K562 (cell line): Measurements from ENCODE around the gene DTNB. TPM values are rescaled to one million over a fixed set of nuclear protein-coding genes. Genes with fewer than 3 reads are reported as not detected.

Source experiments
- ATAC-seq: fragments of 200-7000 bp; cut with Tn5 transposase; 3 replicates; pipeline ENCODE4 v1.9.1; 2020; ENCODE audit warnings: moderate library complexity
- BruUV-seq: library from RNA; stranded (reverse); fragments of 400-500 nt; replicated peaks from 2 replicates; lab custom pipeline; 2021; lab: Mats Ljungman, UMichigan
- CTCF ChIA-PET: fragments of 300-600 bp; formaldehyde crosslinking; extraction: SDS; loops from one replicate; lab custom pipeline; 2021; ENCODE audit warnings: low intra/inter-chr PET ratio; lab: Yijun Ruan, JAX
- POLR2A ChIA-PET: fragments of 300-600, 350-650 bp; sonication (Branson Sonifier 250); formaldehyde crosslinking; extraction: SDS; loops from one replicate; lab custom pipeline; 2021; ENCODE audit warnings: antibody characterized with exemption, inconsistent platforms; lab: Yijun Ruan, JAX
- DNase-seq, 4 experiments: peaks; one replicate each; pipeline versions ENCODE4 v3.0.0 to v3.0.0-alpha.2; 2011 to 2018; ENCODE audit warnings: low spot score in 3 of 4, mixed read lengths in 3 of 4; ENCODE audit errors: extremely low read depth in 1 of 4
- FAIRE-seq: peaks from 2 replicates; lab custom pipeline; 2011; peaks lifted over from hg19 to GRCh38; lab: Jason Lieb, UNC
- H2AFZ ChIP-seq: 2 replicates; pipeline ENCODE4 v1.6.0; 2011; ENCODE audit warnings: low read depth, low read length, control low read depth, inconsistent platforms
- H3K27ac ChIP-seq: fragments of 200-600 bp; 3 replicates; pipeline ENCODE4 v1.8.0; 2011; ENCODE audit warnings: low read depth, mild to moderate bottlenecking, control low read depth, inconsistent platforms, low read length, moderate library complexity, mixed read lengths; ENCODE audit errors: extremely low read depth
- H3K27me3 ChIP-seq, 2 experiments: fragments of 300-600 bp in 1 of 2; 2 replicates in 1 of 2; 3 replicates in 1 of 2; pipeline versions ENCODE4 v1.6.0 to v1.8.0; 2011; ENCODE audit warnings: inconsistent platforms in 2 of 2, low read length in 2 of 2, mild to moderate bottlenecking in 1 of 2, mixed read lengths in 1 of 2, moderate library complexity in 1 of 2; ENCODE audit not compliant: control insufficient read depth in 2 of 2, insufficient read depth in 2 of 2
- H3K36me3 ChIP-seq: fragments of 300-600 bp; 3 replicates; pipeline ENCODE4 v1.8.0; 2011; ENCODE audit warnings: mild to moderate bottlenecking, low read length, inconsistent platforms; ENCODE audit not compliant: control insufficient read depth, insufficient read depth
- H3K4me1 ChIP-seq, 2 experiments: fragments of 200-600 bp in 1 of 2; replicated peaks in 1 of 2; 2 replicates in 1 of 2; 3 replicates in 1 of 2; pipeline versions ENCODE4 v1.5.1 to v1.8.0; 2011; ENCODE audit warnings: inconsistent platforms in 2 of 2, low read length in 2 of 2, mild to moderate bottlenecking in 1 of 2, mixed read lengths in 1 of 2, moderate library complexity in 1 of 2; ENCODE audit not compliant: control insufficient read depth in 2 of 2, insufficient read depth in 2 of 2
- H3K4me2 ChIP-seq: 2 replicates; pipeline ENCODE4 v1.6.1; 2011; ENCODE audit warnings: low read length, control low read depth, inconsistent platforms, mixed read lengths; ENCODE audit not compliant: insufficient read depth
- H3K4me3 ChIP-seq: fragments of 200-600 bp; sonication (generic), shearing (Covaris generic); 2 replicates; pipeline ENCODE4 v1.5.1; 2016; ENCODE audit warnings: control low read depth, inconsistent platforms
- H3K79me2 ChIP-seq: fragments of 200-600 bp; 3 replicates; pipeline ENCODE4 v1.8.0; 2011; ENCODE audit warnings: low read length, inconsistent platforms; ENCODE audit not compliant: control insufficient read depth, insufficient read depth
- H3K9ac ChIP-seq, 2 experiments: 2 replicates each; pipeline versions ENCODE4 v1.6.0 to v1.6.1; 2011; ENCODE audit warnings: low read depth in 2 of 2, low read length in 2 of 2, control low read depth in 1 of 2, inconsistent platforms in 1 of 2, mild to moderate bottlenecking in 1 of 2, mixed read lengths in 1 of 2; ENCODE audit not compliant: insufficient read depth in 1 of 2
- H3K9me1 ChIP-seq: one replicate; pipeline ENCODE4 v1.6.0; 2011; ENCODE audit warnings: inconsistent platforms, mild to moderate bottlenecking, low read length, moderate library complexity; ENCODE audit not compliant: control insufficient read depth, insufficient read depth
- H3K9me3 ChIP-seq: replicated peaks from 2 replicates; pipeline ENCODE4 v1.5.1; 2011; ENCODE audit warnings: low read depth, low read length, inconsistent platforms; ENCODE audit not compliant: control insufficient read depth, insufficient read depth
- H4K20me1 ChIP-seq: replicated peaks from 2 replicates; pipeline ENCODE4 v1.6.1; 2011; ENCODE audit warnings: low read length, inconsistent platforms, mixed read lengths; ENCODE audit not compliant: control insufficient read depth, insufficient read depth
- CBFB ChIP-seq: sonication (generic); formaldehyde crosslinking; IDR thresholded peaks from 2 replicates; pipeline ENCODE4 v1.4.0; 2020; ENCODE audit warnings: mild to moderate bottlenecking, missing genetic modification reagents
- JUND ChIP-seq, 2 experiments: IDR thresholded peaks; 2 replicates in 1 of 2; 3 replicates in 1 of 2; pipeline ENCODE4 v1.6.1; 2011; ENCODE audit warnings: borderline replicate concordance in 2 of 2, low read depth in 2 of 2, low read length in 2 of 2, improper control_type of control experiment in 1 of 2, missing biosample characterization in 1 of 2, missing genetic modification characterization in 1 of 2, missing genetic modification reagents in 1 of 2
- NCOA2 ChIP-seq, 2 experiments: fragments of 450-650 bp; IDR thresholded peaks; 2 replicates each; pipeline ENCODE4 v1.6.1; 2018; ENCODE audit warnings: mild to moderate bottlenecking in 2 of 2, moderate library complexity in 1 of 2; ENCODE audit not compliant: partially characterized antibody in 2 of 2
- RBFOX2 ChIP-seq: fragments of 200-400 bp; formaldehyde crosslinking; IDR thresholded peaks from 2 replicates; pipeline ENCODE4 v1.6.1; 2017; ENCODE audit warnings: low read depth, mild to moderate bottlenecking, low read length, moderate library complexity
- SRF ChIP-seq, 2 experiments: fragments of 250-450, 450-650 bp in 1 of 2; sonication (Bioruptor Pico) in 1 of 2; sonication (generic) in 1 of 2; formaldehyde crosslinking; IDR thresholded peaks; 2 replicates each; pipeline versions ENCODE4 v1.5.0 to v1.5.1; 2020 to 2022; ENCODE audit warnings: mild to moderate bottlenecking in 1 of 2, missing genetic modification reagents in 1 of 2
- WGBS: fragments of 100-300 bp; shearing (Covaris generic); methylation state at CpG from one replicate; pipeline ENCODE4 v1.1.6; 2016; ENCODE audit warnings: low coverage, mixed read lengths; ENCODE audit not compliant: insufficient coverage; ENCODE audit errors: missing lambda C conversion rate; 5-methylcytosine and 5-hydroxymethylcytosine counted together
- in situ Hi-C: fragments of 300-500 bp; cut with MboI; formaldehyde crosslinking; loops from 4 replicates; pipeline ENCODE4 v1.15.0; 2018; ENCODE audit warnings: inconsistent platforms, mixed read lengths
- intact Hi-C: fragments of 100-400 bp; cut with micrococcal nuclease; formaldehyde crosslinking; loops from 2 replicates; pipeline ENCODE4 v1.14.2; 2022
- polyA plus RNA-seq, 8 experiments: library from polyadenylated mRNA; depleted of rRNA in 4 of 8; stranded (reverse) in 5 of 8; unstranded in 3 of 8; fragments of >200 nt; fragmentation: Nextera tagmentation in 2 of 8; fragmentation: Illumina TruSeq in 1 of 8; extraction: Ambion mirVana in 2 of 8; extraction: Trizol in 1 of 8; gene quantifications; 2 replicates each; pipeline versions ENCODE4 v1.2.1 to v1.2.3, GENCODE V29; 2011 to 2014; ENCODE audit warnings: inconsistent platforms in 1 of 8, missing spikeins in 1 of 8
- total RNA-seq, 7 experiments: library from RNA; depleted of rRNA in 6 of 7; stranded (reverse); fragments of >200 nt in 6 of 7; fragmentation: Illumina TruSeq in 2 of 7; extraction: Trizol in 2 of 7; gene quantifications; 2 replicates each; pipeline versions ENCODE4 v1.2.1 to v1.2.3, GENCODE V29; 2011 to 2021; ENCODE audit warnings: low replicate concordance in 1 of 7

The DTNB gene
- total and polyA plus RNA-seq, 9 of the 15 experiments (the other 6 are each of a cell fraction or from before 2014, with no cell fraction given): 0.18 to 2.0 (median 0.77) TPM; not detected in 2

- H3K4me1 ChIP-seq: no peaks in the 10 kb centered on the region
- DNase-seq (no peak), FAIRE-seq (no peak), ATAC-seq (no peak)
- no peaks in the 10 kb centered on the region for H4K20me1 ChIP-seq
- no peak overlapping the region for H3K4me3 ChIP-seq
- ChIA-PET POLR2A (no interaction called here), CTCF (no interaction called here)
- peaks cover 5 to 6% of the 10 kb centered on the region in 2 experiments; a peak in 3 of 5 replicates for H3K27me3 ChIP-seq
- in situ Hi-C loops: no loop called here
- no peaks in the 10 kb centered on the region for H3K9me1 ChIP-seq
- no peak overlapping the region for H2AFZ ChIP-seq
- no peaks in the 10 kb centered on the region for H3K36me3 ChIP-seq
- no TSS peak for BruUV-seq
- intact Hi-C loops: no loop called here
- WGBS: 0% methylated on average over 1 of the region's 1 CpG
- no peaks in the 10 kb centered on the region for H3K9me3 ChIP-seq
- no peak overlapping the region for H3K4me2 ChIP-seq
- no peaks in the 10 kb centered on the region for H3K79me2 ChIP-seq
- TF ChIP-seq SRF (CRISPR knock-in tag; IDR thresholded peaks at IDR 0.05) (no peak), NCOA2 (IDR thresholded peaks at IDR 0.05; ENCODE audit: partially characterized antibody in 2 of 2) (no peak), CBFB (CRISPR knock-in tag) (no peak), JUND (IDR thresholded peaks at IDR 0.05; ENCODE audit: borderline replicate concordance, low read depth, low read length) (no peak), JUND (tag; IDR thresholded peaks at IDR 0.05; ENCODE audit: borderline replicate concordance, low read depth, low read length) (no peak), RBFOX2 (no peak)
- H3K9ac ChIP-seq: no peak overlapping the region
- H3K27ac ChIP-seq: no peak overlapping the region
Measured at GRCh38 chr2:25596516-25597244, 76.7 kb downstream of the DTNB start.
